GM12878 (cell line): Measurements from ENCODE around the gene AP5Z1. TPM values are rescaled to one million over a fixed set of nuclear protein-coding genes. Genes with fewer than 3 reads are reported as not detected.

Experiments used
- ATAC-seq: fragments of 200-7000 bp; cut with Tn5 transposase; 3 replicates; pipeline ENCODE4 v1.9.1; 2020; ENCODE audit warnings: mild to moderate bottlenecking, moderate library complexity
- BruUV-seq: library from RNA; stranded (reverse); fragments of 400-500 nt; replicated peaks from 2 replicates; lab custom pipeline; 2021; lab: Mats Ljungman, UMichigan
- CTCF ChIA-PET: fragments of 300-600 bp; sonication (Branson Sonifier 250); formaldehyde crosslinking; extraction: SDS; loops from one replicate; lab custom pipeline; 2021; ENCODE audit warnings: inconsistent platforms; lab: Yijun Ruan, JAX
- POLR2A ChIA-PET: fragments of 350-600 bp; formaldehyde crosslinking; extraction: SDS; loops from one replicate; lab custom pipeline; 2021; ENCODE audit warnings: inconsistent platforms; lab: Charles Lee
- RAD21 ChIA-PET: fragments of 300-600 bp; sonication (Branson Sonifier 250); formaldehyde crosslinking; loops from one replicate; lab custom pipeline; 2023; ENCODE audit warnings: antibody characterized with exemption; ENCODE audit not compliant: unreplicated experiment; lab: Charles Lee
- SMC1A ChIA-PET: fragments of 300-600 bp; sonication (Branson Sonifier 250); formaldehyde crosslinking; loops from one replicate; lab custom pipeline; 2023; ENCODE audit not compliant: unreplicated experiment, uncharacterized antibody; lab: Charles Lee
- DNase-seq: peaks from one replicate; pipeline ENCODE4 v3.0.0-alpha.2; 2011; ENCODE audit warnings: low read depth, low spot score
- FAIRE-seq: peaks from 3 replicates; lab custom pipeline; 2011; peaks lifted over from hg19 to GRCh38; lab: Jason Lieb, UNC
- H2AFZ ChIP-seq: 2 replicates; pipeline ENCODE4 v1.6.0; 2011; ENCODE audit warnings: low read depth, low read length, control low read depth; ENCODE audit not compliant: control insufficient read depth
- H3K27ac ChIP-seq: 2 replicates; pipeline ENCODE4 v1.5.1; 2011; ENCODE audit warnings: control low read depth; ENCODE audit not compliant: control insufficient read depth, insufficient read depth
- H3K27me3 ChIP-seq, 2 experiments: replicated peaks in 1 of 2; 2 replicates each; pipeline versions ENCODE4 v1.6.0 to v1.6.1; 2011; ENCODE audit warnings: low read length in 1 of 2; ENCODE audit not compliant: control insufficient read depth in 2 of 2, insufficient read depth in 2 of 2
- H3K36me3 ChIP-seq, 2 experiments: 2 replicates each; pipeline ENCODE4 v1.5.1; 2011; ENCODE audit warnings: low read length in 1 of 2; ENCODE audit not compliant: control insufficient read depth in 2 of 2, insufficient read depth in 2 of 2
- H3K4me1 ChIP-seq: 2 replicates; pipeline ENCODE4 v1.6.1; 2011; ENCODE audit warnings: mild to moderate bottlenecking, low read length, moderate library complexity, mixed read lengths; ENCODE audit not compliant: control insufficient read depth, insufficient read depth
- H3K4me2 ChIP-seq: 2 replicates; pipeline ENCODE4 v1.6.0; 2011; ENCODE audit warnings: control low read depth; ENCODE audit not compliant: control insufficient read depth, insufficient read depth
- H3K4me3 ChIP-seq: fragments of 200-600 bp; sonication (generic); 2 replicates; pipeline ENCODE4 v1.5.1; 2016
- H3K79me2 ChIP-seq: 2 replicates; pipeline ENCODE4 v1.6.0; 2011; ENCODE audit warnings: low read length; ENCODE audit not compliant: control insufficient read depth, insufficient read depth
- H3K9ac ChIP-seq: 2 replicates; pipeline ENCODE4 v1.8.0; 2011; ENCODE audit warnings: low read length, control low read depth, mixed read lengths; ENCODE audit not compliant: control insufficient read depth, insufficient read depth
- H3K9me3 ChIP-seq: replicated peaks from 3 replicates; pipeline ENCODE4 v1.5.1; 2011; ENCODE audit warnings: mild to moderate bottlenecking, low read length; ENCODE audit not compliant: control insufficient read depth, insufficient read depth
- H4K20me1 ChIP-seq: 2 replicates; pipeline ENCODE4 v1.6.0; 2011; ENCODE audit not compliant: control insufficient read depth, insufficient read depth
- ATF7 ChIP-seq: fragments of 450-650 bp; IDR thresholded peaks from 2 replicates; pipeline ENCODE4 v1.6.1; 2016; ENCODE audit warnings: low read depth, mild to moderate bottlenecking
- BRCA1 ChIP-seq: IDR thresholded peaks from 2 replicates; pipeline ENCODE4 v1.6.1; 2011; ENCODE audit warnings: low read depth, low read length, improper control_type of control experiment
- CHD2 ChIP-seq: IDR thresholded peaks from 2 replicates; pipeline ENCODE4 v1.6.1; 2011; ENCODE audit warnings: low read depth, low read length, improper control_type of control experiment, borderline replicate concordance
- CHD4 ChIP-seq: fragments of 200-600 bp; sonication (generic); IDR thresholded peaks from 2 replicates; pipeline ENCODE4 v1.6.1; 2016; ENCODE audit warnings: mild to moderate bottlenecking
- CTCF ChIP-seq, 3 experiments: IDR thresholded peaks in 2 of 3; conservative IDR thresholded peaks in 1 of 3; 2 replicates each; pipeline ENCODE4 v1.5.1; 2011; ENCODE audit warnings: low read depth in 3 of 3, low read length in 3 of 3, mild to moderate bottlenecking in 3 of 3, control low read depth in 2 of 3, moderate library complexity in 2 of 3, inconsistent platforms in 1 of 3, mixed read lengths in 1 of 3; ENCODE audit not compliant: control insufficient read depth in 2 of 3, insufficient read depth in 1 of 3; ENCODE audit errors: extremely low read depth in 1 of 3
- NBN ChIP-seq: fragments of 450-650 bp; IDR thresholded peaks from 2 replicates; pipeline ENCODE4 v1.6.1; 2016
- TCF7 ChIP-seq: IDR thresholded peaks from 2 replicates; pipeline ENCODE4 v1.6.1; 2014; ENCODE audit warnings: antibody characterized with exemption, borderline replicate concordance
- WGBS: methylation state at CpG from one replicate; pipeline ENCODE4 v1.1.6; 2016; ENCODE audit warnings: low lambda C conversion rate; ENCODE audit not compliant: insufficient replicate concordance, insufficient coverage; ENCODE audit errors: missing lambda C conversion rate; 5-methylcytosine and 5-hydroxymethylcytosine counted together
- in situ Hi-C: fragments of 300-500 bp; cut with MboI; formaldehyde crosslinking; loops from 9 replicates; pipeline ENCODE4 v1.14.3; 2018; ENCODE audit warnings: mixed read lengths
- intact Hi-C: fragments of 100-400 bp; cut with micrococcal nuclease; formaldehyde crosslinking; loops from one replicate; pipeline ENCODE4 v1.14.2; 2022; ENCODE audit not compliant: unreplicated experiment
- polyA plus RNA-seq, 11 experiments: library from polyadenylated mRNA; depleted of rRNA in 4 of 11; unstranded in 6 of 11; stranded (reverse) in 5 of 11; fragments of >200 nt; fragmentation: Nextera tagmentation in 4 of 11; fragmentation: Illumina TruSeq in 1 of 11; extraction: Ambion mirVana in 4 of 11; extraction: Trizol in 1 of 11; gene quantifications; 1 replicate in 1 of 11; 2 replicates in 10 of 11; pipeline versions ENCODE4 v1.2.1 to v1.2.3, GENCODE V29; 2011 to 2016; ENCODE audit warnings: inconsistent platforms in 2 of 11, missing spikeins in 2 of 11, low read depth in 1 of 11
- total RNA-seq, 4 experiments: library from RNA; depleted of rRNA in 3 of 4; stranded (reverse); fragments of >200 nt in 3 of 4; fragmentation: Illumina TruSeq in 1 of 4; extraction: Trizol in 1 of 4; gene quantifications; 2 replicates each; pipeline versions ENCODE4 v1.2.1 to v1.2.3, GENCODE V29; 2013 to 2021
- TF ChIP-seq, protein P1 (sequence below): IDR thresholded peaks from 2 replicates; pipeline ENCODE4 v1.6.1; 2012; ENCODE audit warnings: mild to moderate bottlenecking, low read depth, low read length

The AP5Z1 gene
- total and polyA plus RNA-seq, 10 of the 15 experiments (the other 5 are each of a cell fraction or from before 2014, with no cell fraction given): 0.37 to 43.4 (median 19.4) TPM

DNA sequence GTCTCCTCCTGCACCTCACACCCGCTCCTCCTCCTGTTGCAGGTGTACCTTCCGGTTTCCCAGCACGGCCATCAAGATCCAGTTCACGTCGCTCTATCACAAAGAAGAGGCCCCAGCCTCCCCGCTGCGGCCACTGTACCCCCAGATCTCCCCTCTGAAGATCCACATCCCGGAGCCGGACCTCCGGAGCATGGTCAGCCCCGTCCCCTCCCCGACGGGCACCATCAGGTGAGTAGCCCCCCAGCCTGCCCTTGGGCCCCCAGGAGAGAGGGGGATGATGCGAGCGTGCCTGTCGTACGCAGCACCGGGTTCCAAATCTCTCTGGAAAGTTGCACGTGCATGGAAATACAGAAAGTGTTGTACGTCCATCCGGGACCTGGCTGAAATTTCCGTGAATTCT is 34.6 kb upstream of the AP5Z1 start:
- no peak for FAIRE-seq
- peaks cover 6 to 12% of the 10 kb centered on the region in 2 experiments; a peak in 3 of 4 replicates for H3K36me3 ChIP-seq
- WGBS: 98% methylated on average over 19 of the region's 22 CpGs
- in situ Hi-C loops (no loop called here), intact Hi-C loops (no loop called here)
- H3K4me1 ChIP-seq: peaks cover 14% of the 10 kb centered on the region
- ChIA-PET RAD21 (no interaction called here), POLR2A (no interaction called here), CTCF (interaction anchor here (0.6 kb wide), 1 partner anchor 70 kb away, joined by 5 read pairs; no protein-coding TSS in a partner anchor), SMC1A (no interaction called here)
- DNase-seq: no peak
- no peak overlapping the region for H3K4me3 ChIP-seq
- no TSS peak for BruUV-seq
- no peak overlapping the region for H2AFZ ChIP-seq
- H3K9me3 ChIP-seq: no peaks in the 10 kb centered on the region
- peaks cover 2% of the 10 kb centered on the region for H3K79me2 ChIP-seq
- TF ChIP-seq CHD2: no peak
- H3K4me2 ChIP-seq: no peak overlapping the region
- no peak for ATAC-seq
- no peaks in the 10 kb centered on the region for H4K20me1 ChIP-seq
- no peaks in the 10 kb centered on the region for H3K27me3 ChIP-seq
- no peak overlapping the region for H3K9ac ChIP-seq
- no peak overlapping the region for H3K27ac ChIP-seq

DNA sequence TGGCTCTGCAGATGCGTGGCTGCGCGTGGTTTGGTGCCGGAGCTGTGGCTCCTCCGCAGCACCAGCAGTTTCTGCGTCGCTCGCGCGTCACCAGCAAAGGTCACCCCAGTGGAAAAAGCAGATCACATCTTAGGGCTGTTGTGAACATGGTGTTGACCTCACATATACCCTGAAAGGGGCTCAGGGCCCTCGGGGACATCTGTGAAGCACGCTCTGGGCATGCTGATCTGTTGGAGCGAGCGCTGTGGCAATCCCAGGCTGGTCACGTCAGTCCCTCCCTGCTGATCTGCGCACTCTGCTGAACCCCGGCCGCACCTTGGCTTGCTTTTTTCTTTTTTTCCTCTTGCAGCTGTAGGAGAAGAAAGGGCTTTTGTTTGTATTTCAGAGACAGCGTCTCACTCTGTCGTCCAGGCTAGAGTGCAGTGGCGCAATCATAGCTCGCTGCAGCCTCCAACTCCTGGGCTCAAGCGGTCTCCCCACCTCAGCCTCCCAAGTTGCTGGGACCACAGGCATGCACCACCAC is 33.3 kb upstream of the AP5Z1 start:
- H3K79me2 ChIP-seq: peaks cover 10% of the 10 kb centered on the region
- TF ChIP-seq NBN (no peak), TCF7 (no peak), CTCF (IDR thresholded peaks at IDR 0.05 in 2 of 3, conservative IDR thresholded peaks at IDR 0.05 in 1 of 3; ENCODE audit: control insufficient read depth in 2 of 3, extremely low read depth in 1 of 3, insufficient read depth in 1 of 3, low read depth in 3 of 3, low read length in 3 of 3) (no peak), ATF7 (no peak), BRCA1 (no peak), CHD4 (no peak)
- TF ChIP-seq, protein P1, sequence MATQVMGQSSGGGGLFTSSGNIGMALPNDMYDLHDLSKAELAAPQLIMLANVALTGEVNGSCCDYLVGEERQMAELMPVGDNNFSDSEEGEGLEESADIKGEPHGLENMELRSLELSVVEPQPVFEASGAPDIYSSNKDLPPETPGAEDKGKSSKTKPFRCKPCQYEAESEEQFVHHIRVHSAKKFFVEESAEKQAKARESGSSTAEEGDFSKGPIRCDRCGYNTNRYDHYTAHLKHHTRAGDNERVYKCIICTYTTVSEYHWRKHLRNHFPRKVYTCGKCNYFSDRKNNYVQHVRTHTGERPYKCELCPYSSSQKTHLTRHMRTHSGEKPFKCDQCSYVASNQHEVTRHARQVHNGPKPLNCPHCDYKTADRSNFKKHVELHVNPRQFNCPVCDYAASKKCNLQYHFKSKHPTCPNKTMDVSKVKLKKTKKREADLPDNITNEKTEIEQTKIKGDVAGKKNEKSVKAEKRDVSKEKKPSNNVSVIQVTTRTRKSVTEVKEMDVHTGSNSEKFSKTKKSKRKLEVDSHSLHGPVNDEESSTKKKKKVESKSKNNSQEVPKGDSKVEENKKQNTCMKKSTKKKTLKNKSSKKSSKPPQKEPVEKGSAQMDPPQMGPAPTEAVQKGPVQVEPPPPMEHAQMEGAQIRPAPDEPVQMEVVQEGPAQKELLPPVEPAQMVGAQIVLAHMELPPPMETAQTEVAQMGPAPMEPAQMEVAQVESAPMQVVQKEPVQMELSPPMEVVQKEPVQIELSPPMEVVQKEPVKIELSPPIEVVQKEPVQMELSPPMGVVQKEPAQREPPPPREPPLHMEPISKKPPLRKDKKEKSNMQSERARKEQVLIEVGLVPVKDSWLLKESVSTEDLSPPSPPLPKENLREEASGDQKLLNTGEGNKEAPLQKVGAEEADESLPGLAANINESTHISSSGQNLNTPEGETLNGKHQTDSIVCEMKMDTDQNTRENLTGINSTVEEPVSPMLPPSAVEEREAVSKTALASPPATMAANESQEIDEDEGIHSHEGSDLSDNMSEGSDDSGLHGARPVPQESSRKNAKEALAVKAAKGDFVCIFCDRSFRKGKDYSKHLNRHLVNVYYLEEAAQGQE: no peak

More for the DNA sequence above, 33.3 kb upstream of the AP5Z1 start:
- FAIRE-seq: no peak
- Histone ChIP-seq H4K20me1 (no peaks in the 10 kb centered on the region), H3K4me3 (no peak overlapping the region), H3K4me1 (peaks cover 21% of the 10 kb centered on the region), H3K9me3 (no peaks in the 10 kb centered on the region), H3K4me2 (no peak overlapping the region), H3K27me3 (no peaks in the 10 kb centered on the region), H3K9ac (no peak overlapping the region), H3K27ac (no peak overlapping the region), H2AFZ (no peak overlapping the region), H3K36me3 (peaks cover 9 to 14% of the 10 kb centered on the region in 2 experiments; a peak in 3 of 4 replicates)
- no TSS peak for BruUV-seq
- POLR2A ChIA-PET: no interaction called here
- no peak for DNase-seq
- no peak for ATAC-seq
- RAD21 ChIA-PET: interaction anchor here (3.8 kb wide), 1 partner anchor 17 kb away, joined by 16 read pairs; no protein-coding TSS in a partner anchor
- WGBS: 94% methylated on average over 23 of the region's 23 CpGs
- in situ Hi-C loops (no loop called here), intact Hi-C loops (no loop called here)
- SMC1A ChIA-PET: no interaction called here
- CTCF ChIA-PET: no interaction called here
